Thyroid gland (tissue), 4 donors: ENCODE results near the gene RBM25. TPM values are rescaled to one million over a fixed set of nuclear protein-coding genes. Genes with fewer than 3 reads are reported as not detected.
"Not testable (repeated sequence)": the region's sequence is repeated elsewhere in the genome, so short reads cannot be mapped to it uniquely, and the experiment has no call there.

Source experiments
- DNase-seq, 2 donors: peaks; one replicate each; pipeline ENCODE4 v3.0.0-alpha.2; 2019
- H3K27ac ChIP-seq, 3 donors: fragments of 200-600 bp; sonication (generic); 1 replicate in 2 of 3; 2 replicates in 1 of 3; pipeline ENCODE4 v1.5.1; 2016 to 2019; ENCODE audit warnings: mild to moderate bottlenecking in 1 of 3, moderate library complexity in 1 of 3
- H3K27me3 ChIP-seq: fragments of 200-600 bp; sonication (generic); one replicate; pipeline ENCODE4 v1.5.1; 2019
- H3K36me3 ChIP-seq, 2 donors: fragments of 200-600 bp; sonication (generic); one replicate each; pipeline ENCODE4 v1.5.1; 2016 to 2019
- H3K4me1 ChIP-seq, 2 donors: fragments of 200-600 bp; sonication (generic); one replicate each; pipeline ENCODE4 v1.5.1; 2017 to 2019
- H3K4me3 ChIP-seq, 3 donors: fragments of 200-600 bp; sonication (generic); replicated peaks in 1 of 3; 1 replicate in 2 of 3; 2 replicates in 1 of 3; pipeline ENCODE4 v1.5.1; 2016; ENCODE audit warnings: mild to moderate bottlenecking in 1 of 3
- H3K9me3 ChIP-seq: fragments of 200-600 bp; sonication (generic); one replicate; pipeline ENCODE4 v1.5.1; 2017
- CTCF ChIP-seq, 6 experiments: fragments of 200-600 bp in 3 of 6; fragments of 450-650 bp in 3 of 6; sonication (generic) in 3 of 6; IDR thresholded peaks; one replicate each; pipeline ENCODE4 v1.5.1; 2016 to 2019; ENCODE audit warnings: antibody characterized with exemption in 6 of 6, mild to moderate bottlenecking in 2 of 6, inconsistent platforms in 1 of 6, moderate library complexity in 1 of 6
- POLR2A ChIP-seq, 2 donors: fragments of 450-650 bp; IDR thresholded peaks; one replicate each; pipeline ENCODE4 v1.6.1; 2017; ENCODE audit warnings: antibody characterized with exemption in 2 of 2, mild to moderate bottlenecking in 2 of 2, moderate library complexity in 1 of 2
- WGBS, 2 donors: methylation state at CpG; one replicate each; pipeline ENCODE4 v1.1.5; 2017; 5-methylcytosine and 5-hydroxymethylcytosine counted together
- intact Hi-C: fragments of 100-400 bp; cut with DNase I; formaldehyde crosslinking; loops from one replicate; pipeline ENCODE4 v1.15.1; 2023
- total RNA-seq, 4 donors: library from RNA; depleted of rRNA; stranded (reverse); fragments of >200 nt; gene quantifications; one replicate each; pipeline ENCODE4 v1.2.3, GENCODE V29; 2016

RBM25 gene
- total RNA-seq, 4 donors from 2014 or later = 56.0 to 103 (median 69.9) TPM

- intact Hi-C loops = no loop called here
- Histone ChIP-seq H3K27me3 (no peaks in the 10 kb centered on the region), H3K36me3 (peaks cover 21 to 26% of the 10 kb centered on the region in 2 donors), H3K4me3 (no peak overlapping the region), H3K4me1 (no peaks in the 10 kb centered on the region), H3K9me3 (no peaks in the 10 kb centered on the region), H3K27ac (no peak overlapping the region)
- no peak for DNase-seq
- 93 to 95% methylated on average over 9 of the region's 9 CpGs for WGBS, 2 donors
- TF ChIP-seq CTCF (IDR thresholded peaks at IDR 0.05) = no peak
- no peak for TF ChIP-seq POLR2A (IDR thresholded peaks at IDR 0.05)
Measured at GRCh38 chr14:73168274-73168673, 109.9 kb downstream of the RBM25 start.

GRCh38 chr14:73168691-73169090 is 110.4 kb downstream of the RBM25 start:
- no peak overlapping the region for H3K27ac ChIP-seq
- DNase-seq = no peak

GRCh38 chr14:73169855-73170254 is 111.5 kb downstream of the RBM25 start:
- not testable (repeated sequence) for H3K27ac ChIP-seq, H3K4me3 ChIP-seq, H3K27me3 ChIP-seq, H3K4me1 ChIP-seq, DNase-seq, H3K9me3 ChIP-seq
- H3K36me3 ChIP-seq = peaks cover 34 to 39% of the 10 kb centered on the region in 2 donors
- WGBS, 2 donors = 92 to 93% methylated on average over 6 of the region's 6 CpGs
- intact Hi-C loops = loop anchor here (5.0 kb wide), 1 partner anchor 302 kb away; no protein-coding TSS in a partner anchor

More at GRCh38 chr14:73168691-73169090, 110.4 kb downstream of the RBM25 start:
- Histone ChIP-seq H3K36me3 (peaks cover 22 to 28% of the 10 kb centered on the region in 2 donors), H3K4me1 (no peaks in the 10 kb centered on the region), H3K9me3 (no peaks in the 10 kb centered on the region), H3K4me3 (no peak overlapping the region), H3K27me3 (no peaks in the 10 kb centered on the region)
- TF ChIP-seq CTCF (IDR thresholded peaks at IDR 0.05) (no peak), POLR2A (IDR thresholded peaks at IDR 0.05) (no peak)
- WGBS, 2 donors = 91 to 92% methylated on average over 14 of the region's 14 CpGs
- intact Hi-C loops = no loop called here

GRCh38 chr14:73170686-73171085 is 112.4 kb downstream of the RBM25 start:
- no peak for DNase-seq
- peaks cover 36 to 43% of the 10 kb centered on the region in 2 donors for H3K36me3 ChIP-seq
- no peaks in the 10 kb centered on the region for H3K9me3 ChIP-seq
- no peaks in the 10 kb centered on the region for H3K27me3 ChIP-seq
- intact Hi-C loops = loop anchor here (5.0 kb wide), 1 partner anchor 302 kb away; no protein-coding TSS in a partner anchor
- no peak overlapping the region for H3K27ac ChIP-seq
- no peaks in the 10 kb centered on the region for H3K4me1 ChIP-seq
- no peak overlapping the region for H3K4me3 ChIP-seq
- TF ChIP-seq POLR2A (IDR thresholded peaks at IDR 0.05) = no peak
- TF ChIP-seq CTCF (IDR thresholded peaks at IDR 0.05) = no peak
- WGBS, 2 donors = 86 to 90% methylated on average over 11 of the region's 11 CpGs

GRCh38 chr14:73172500-73172899 is 114.2 kb downstream of the RBM25 start:
- TF ChIP-seq CTCF (IDR thresholded peaks at IDR 0.05) (no peak), POLR2A (IDR thresholded peaks at IDR 0.05) (no peak)
- Histone ChIP-seq H3K27ac (no peak overlapping the region), H3K4me3 (no peak overlapping the region), H3K27me3 (no peaks in the 10 kb centered on the region), H3K36me3 (peaks cover 36 to 43% of the 10 kb centered on the region in 2 donors), H3K4me1 (peaks cover 0 to 6% of the 10 kb centered on the region in 2 donors), H3K9me3 (no peaks in the 10 kb centered on the region)
- intact Hi-C loops = loop anchor here (5.0 kb wide), 1 partner anchor 300 kb away; no protein-coding TSS in a partner anchor
- DNase-seq = no peak
- 92 to 97% methylated on average over 3 of the region's 3 CpGs for WGBS, 2 donors
